HepG2 (cell line): ENCODE results near the gene PPP1R18. TPM values are rescaled to one million over a fixed set of nuclear protein-coding genes. Genes with fewer than 3 reads are reported as not detected.

Experiments
- ARNTL ChIP-seq: sonication (generic); formaldehyde crosslinking; IDR thresholded peaks from 2 replicates; pipeline ENCODE4 v1.4.0; 2020; ENCODE audit warnings: mild to moderate bottlenecking, missing genetic modification reagents
- ATAD3A ChIP-seq: sonication (generic); formaldehyde crosslinking; IDR thresholded peaks from 2 replicates; pipeline ENCODE4 v1.4.0; 2020; ENCODE audit warnings: missing genetic modification reagents
- ATM ChIP-seq: fragments of 450-650 bp; IDR thresholded peaks from 2 replicates; pipeline ENCODE4 v1.7.1; 2017; ENCODE audit warnings: mild to moderate bottlenecking, borderline replicate concordance
- BRCA1 ChIP-seq: sonication (generic); formaldehyde crosslinking; IDR thresholded peaks from 2 replicates; pipeline ENCODE4 v1.4.0; 2020; ENCODE audit warnings: missing genetic modification reagents
- EED ChIP-seq: sonication (generic); formaldehyde crosslinking; IDR thresholded peaks from 2 replicates; pipeline ENCODE4 v1.5.0; 2020; ENCODE audit warnings: mild to moderate bottlenecking, missing genetic modification reagents
- ELF3 ChIP-seq: IDR thresholded peaks from 2 replicates; pipeline ENCODE4 v1.6.1; 2016; ENCODE audit warnings: missing genetic modification reagents, missing compliant biosample characterization
- GRHL1 ChIP-seq: sonication (generic); formaldehyde crosslinking; conservative IDR thresholded peaks from 2 replicates; pipeline ENCODE4 v1.8.0; 2022; ENCODE audit warnings: missing genetic modification reagents
- HNRNPUL1 ChIP-seq: fragments of 200-400 bp; formaldehyde crosslinking; IDR thresholded peaks from 2 replicates; pipeline ENCODE4 v1.6.1; 2017; ENCODE audit warnings: low read depth, mild to moderate bottlenecking, low read length, moderate library complexity
- HOXA3 ChIP-seq: sonication (generic); formaldehyde crosslinking; IDR thresholded peaks from 2 replicates; pipeline ENCODE4 v1.5.0; 2020; ENCODE audit warnings: missing genetic modification reagents
- HOXA7 ChIP-seq: sonication (generic); formaldehyde crosslinking; IDR thresholded peaks from 2 replicates; pipeline ENCODE4 v1.8.1; 2022; ENCODE audit warnings: mild to moderate bottlenecking, missing genetic modification reagents, moderate library complexity
- IKZF1 ChIP-seq: fragments of 450-650 bp; IDR thresholded peaks from 2 replicates; pipeline ENCODE4 v1.7.1; 2016
- JUNB ChIP-seq: sonication (generic); formaldehyde crosslinking; IDR thresholded peaks from 2 replicates; pipeline ENCODE4 v1.8.0; 2022; ENCODE audit warnings: missing genetic modification reagents, mild to moderate bottlenecking, borderline replicate concordance
- KDM1A ChIP-seq: IDR thresholded peaks from 2 replicates; pipeline ENCODE4 v1.6.1; 2016; ENCODE audit warnings: missing compliant biosample characterization
- MBNL3 ChIP-seq: fragments of 250-450 bp; sonication (Bioruptor Pico); conservative IDR thresholded peaks from 2 replicates; pipeline ENCODE4 v1.8.0; 2022; ENCODE audit warnings: mild to moderate bottlenecking, inconsistent platforms
- MEF2D ChIP-seq: sonication (generic); formaldehyde crosslinking; IDR thresholded peaks from 2 replicates; pipeline ENCODE4 v1.5.1; 2020; ENCODE audit warnings: mild to moderate bottlenecking, missing genetic modification reagents
- MXI1 ChIP-seq: IDR thresholded peaks from 3 replicates; pipeline ENCODE4 v1.6.1; 2012; ENCODE audit warnings: low read depth, low read length, inconsistent platforms, borderline replicate concordance
- MYC ChIP-seq: sonication (generic); formaldehyde crosslinking; IDR thresholded peaks from 2 replicates; pipeline ENCODE4 v1.9.0; 2021; ENCODE audit warnings: missing genetic modification reagents, borderline replicate concordance
- POLR2A ChIP-seq, 2 experiments: IDR thresholded peaks; 2 replicates each; pipeline ENCODE4 v1.6.1; 2011; ENCODE audit warnings: low read depth in 2 of 2, low read length in 2 of 2, mild to moderate bottlenecking in 1 of 2, moderate library complexity in 1 of 2; ENCODE audit not compliant: insufficient read depth in 1 of 2
- RBM22 ChIP-seq: fragments of 200-400 bp; formaldehyde crosslinking; optimal IDR thresholded peaks from 2 replicates; pipeline ENCODE3; 2017; ENCODE audit warnings: mild to moderate bottlenecking, low read length, moderate library complexity
- SALL1 ChIP-seq: sonication (generic); formaldehyde crosslinking; IDR thresholded peaks from 2 replicates; pipeline ENCODE4 v1.8.0; 2022; ENCODE audit warnings: mild to moderate bottlenecking, missing genetic modification reagents
- SMC3 ChIP-seq: IDR thresholded peaks from 2 replicates; pipeline ENCODE4 v1.6.1; 2011; ENCODE audit warnings: low read length, improper control_type of control experiment
- STAG1 ChIP-seq: sonication (generic); formaldehyde crosslinking; IDR thresholded peaks from 2 replicates; pipeline ENCODE4 v1.4.0; 2020; ENCODE audit warnings: missing genetic modification reagents
- TRIM24 ChIP-seq: sonication (generic); formaldehyde crosslinking; IDR thresholded peaks from 2 replicates; pipeline ENCODE4 v1.8.0; 2022; ENCODE audit warnings: mild to moderate bottlenecking, missing genetic modification reagents
- ZFAT ChIP-seq: sonication (generic); formaldehyde crosslinking; conservative IDR thresholded peaks from 2 replicates; pipeline ENCODE4 v1.8.1; 2023; ENCODE audit warnings: missing genetic modification reagents, inconsistent platforms
- ZNF224 ChIP-seq: sonication (generic); formaldehyde crosslinking; IDR thresholded peaks from 2 replicates; pipeline ENCODE4 v1.5.0; 2020; ENCODE audit warnings: mild to moderate bottlenecking, missing genetic modification reagents
- ZNF652 ChIP-seq: IDR thresholded peaks from 2 replicates; pipeline ENCODE4 v1.6.1; 2016; ENCODE audit warnings: low read depth, borderline replicate concordance
- ZNF691 ChIP-seq: sonication (generic); formaldehyde crosslinking; IDR thresholded peaks from 2 replicates; pipeline ENCODE4 v1.4.0; 2020; ENCODE audit warnings: missing genetic modification reagents, low read depth, mild to moderate bottlenecking, borderline replicate concordance
- ZNF749 ChIP-seq: sonication (generic); formaldehyde crosslinking; IDR thresholded peaks from 2 replicates; pipeline ENCODE4 v1.8.0; 2022; ENCODE audit warnings: mild to moderate bottlenecking, missing genetic modification reagents, moderate library complexity, borderline replicate concordance
- ZNF75D ChIP-seq: sonication (generic); formaldehyde crosslinking; IDR thresholded peaks from 2 replicates; pipeline ENCODE4 v1.8.1; 2023; ENCODE audit warnings: missing genetic modification reagents, mild to moderate bottlenecking, borderline replicate concordance
- ZNF770 ChIP-seq: sonication (generic); formaldehyde crosslinking; IDR thresholded peaks from 2 replicates; pipeline ENCODE4 v1.5.0; 2020; ENCODE audit warnings: mild to moderate bottlenecking, missing genetic modification reagents
- polyA plus RNA-seq, 8 experiments: library from polyadenylated mRNA; depleted of rRNA in 3 of 8; stranded (reverse) in 7 of 8; unstranded in 1 of 8; fragments of >200 nt; fragmentation: Illumina TruSeq in 4 of 8; extraction: Trizol in 4 of 8; gene quantifications; 2 replicates each; pipeline versions ENCODE4 v1.2.1 to v1.2.3, GENCODE V29; 2011 to 2016; ENCODE audit warnings: low read depth in 4 of 8, missing spikeins in 1 of 8, mixed read lengths in 1 of 8; ENCODE audit not compliant: insufficient read depth in 1 of 8
- total RNA-seq, 5 experiments: library from RNA; depleted of rRNA; stranded (reverse); fragments of >200 nt; fragmentation: Illumina TruSeq; extraction: Trizol; gene quantifications; 2 replicates each; pipeline ENCODE4 v1.2.3, GENCODE V29; 2016; ENCODE audit warnings: low read depth in 1 of 5

The PPP1R18 gene
- total and polyA plus RNA-seq, 2 of the 13 experiments (the other 11 are each of a cell fraction or from before 2014, with no cell fraction given) = 4.9 to 9.2 TPM

DNA sequence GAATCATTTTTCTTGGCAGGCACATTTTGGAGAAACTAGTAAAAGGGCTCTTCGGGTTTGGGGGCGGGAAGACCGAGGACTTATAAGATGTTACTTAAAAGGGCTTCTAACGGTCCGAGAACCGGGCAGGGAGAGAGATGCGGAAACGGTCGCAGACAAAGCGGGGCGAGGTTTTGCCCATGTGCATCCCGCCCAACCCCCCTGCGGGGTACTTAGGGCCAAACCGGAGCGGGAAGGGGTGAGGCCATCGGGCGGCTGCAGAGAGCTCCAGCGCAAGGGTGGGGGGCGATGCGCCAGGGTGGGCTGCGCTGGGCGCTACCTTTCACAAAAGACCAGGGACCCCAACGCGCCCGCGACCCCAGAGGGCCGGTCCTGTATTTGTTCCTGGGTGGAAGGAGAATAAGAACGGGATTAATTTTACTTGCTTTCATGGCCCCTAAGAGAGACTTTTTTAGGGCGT, 34.3 kb upstream of the PPP1R18 start (continued):
- TF ChIP-seq ZFAT (CRISPR knock-in tag) (no peak), IKZF1 (no peak), HNRNPUL1 (no peak), MYC (CRISPR knock-in tag) (peak; percentile 25; the same call in 1 of the 2 replicates), RBM22 (no peak), KDM1A (CRISPR knock-in tag) (no peak), GRHL1 (no peak), MEF2D (no peak), MBNL3 (no peak), ELF3 (CRISPR knock-in tag) (no peak), HOXA7 (no peak), STAG1 (CRISPR knock-in tag) (no peak), MXI1 (peak; percentile 25; the same call in 1 of the 3 replicates), POLR2A (IDR thresholded peaks at IDR 0.05; ENCODE audit: insufficient read depth in 1 of 2, low read depth in 2 of 2, low read length in 2 of 2) (peak in 1 of 2 experiments; percentile 31; a peak in 1 of 4 replicates), ATM (no peak), ARNTL (no peak; the same call in 1 of the 2 replicates), SALL1 (CRISPR knock-in tag) (no peak), ZNF75D (no peak), BRCA1 (CRISPR knock-in tag) (no peak; the same call in 1 of the 2 replicates), ATAD3A (no peak), ZNF770 (peak; percentile 14; the same call in 1 of the 2 replicates), ZNF652 (CRISPR knock-in tag) (no peak), ZNF691 (CRISPR knock-in tag) (no peak), HOXA3 (CRISPR knock-in tag) (no peak), ZNF749 (CRISPR knock-in tag) (no peak), EED (CRISPR knock-in tag) (no peak), ZNF224 (CRISPR knock-in tag) (no peak), TRIM24 (CRISPR knock-in tag) (no peak), JUNB (CRISPR knock-in tag) (no peak), SMC3 (no peak)
